KOPT-K1 (cell line): ENCODE measurements around the gene MYO1B.
A peak's percentile ranks its signal among the peaks of the same experiment; 100 is the strongest.

Experiments used
- H3K27ac ChIP-seq: fragments of 200-600 bp; sonication (generic); 2 replicates; pipeline ENCODE4 v1.5.1; 2016; ENCODE audit warnings: antibody characterized with exemption, mild to moderate bottlenecking, low read depth, low read length; ENCODE audit not compliant: poor library complexity, severe bottlenecking
- H3K36me3 ChIP-seq: fragments of 200-600 bp; sonication (generic); 2 replicates; pipeline ENCODE4 v1.5.1; 2017; ENCODE audit warnings: antibody characterized with exemption, mild to moderate bottlenecking, low read length, moderate library complexity; ENCODE audit not compliant: insufficient read depth
- H3K9me3 ChIP-seq: fragments of 200-600 bp; sonication (generic); 2 replicates; pipeline ENCODE4 v1.5.1; 2017; ENCODE audit warnings: antibody characterized with exemption, low read length, mild to moderate bottlenecking; ENCODE audit not compliant: insufficient read depth, poor library complexity, severe bottlenecking

The MYO1B gene

GRCh38 chr2:191244350-191244749, 854 bp upstream of the MYO1B start:
- Histone ChIP-seq H3K27ac (no peak overlapping the region), H3K36me3 (no peaks in the 10 kb centered on the region), H3K9me3 (no peaks in the 10 kb centered on the region)

GRCh38 chr2:191245869-191246531, 796 bp downstream of the MYO1B start:
- Histone ChIP-seq H3K36me3 (no peaks in the 10 kb centered on the region), H3K9me3 (no peaks in the 10 kb centered on the region), H3K27ac (peak overlapping the region; percentile 34)

DNA sequence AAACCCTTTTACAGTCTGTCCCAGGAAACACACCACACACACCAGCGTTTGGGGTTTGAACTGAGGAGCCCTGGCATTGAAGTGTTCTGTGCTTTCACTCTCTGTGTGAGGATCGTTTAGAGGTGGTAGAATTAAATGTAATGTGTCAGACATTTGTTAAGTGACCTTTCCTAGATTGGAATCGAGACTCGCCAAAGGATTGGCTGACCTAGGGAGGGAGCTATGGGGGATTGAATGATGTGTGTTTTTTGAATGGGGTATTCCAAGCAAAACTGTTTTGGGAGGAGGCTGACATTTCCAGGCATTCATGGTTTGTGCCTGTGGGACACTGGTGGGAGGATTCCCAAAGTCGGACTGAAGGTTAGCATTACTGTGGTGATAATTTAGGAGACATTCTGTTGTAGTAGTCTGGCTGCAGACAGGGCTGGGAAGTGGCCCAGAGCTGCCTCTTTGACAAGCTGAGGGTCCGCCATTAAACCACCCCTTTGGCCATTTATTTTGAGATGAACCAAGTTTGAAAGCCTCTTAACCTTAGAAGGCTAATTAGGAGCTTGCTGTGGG, 1.7 kb downstream of the MYO1B start:
- Histone ChIP-seq H3K27ac (no peak overlapping the region), H3K36me3 (no peaks in the 10 kb centered on the region), H3K9me3 (no peaks in the 10 kb centered on the region)

- no peaks in the 10 kb centered on the region for H3K36me3 ChIP-seq
- H3K27ac ChIP-seq, result no peak overlapping the region
Observed at GRCh38 chr2:191247381-191248057, 2.3 kb downstream of the MYO1B start.

DNA sequence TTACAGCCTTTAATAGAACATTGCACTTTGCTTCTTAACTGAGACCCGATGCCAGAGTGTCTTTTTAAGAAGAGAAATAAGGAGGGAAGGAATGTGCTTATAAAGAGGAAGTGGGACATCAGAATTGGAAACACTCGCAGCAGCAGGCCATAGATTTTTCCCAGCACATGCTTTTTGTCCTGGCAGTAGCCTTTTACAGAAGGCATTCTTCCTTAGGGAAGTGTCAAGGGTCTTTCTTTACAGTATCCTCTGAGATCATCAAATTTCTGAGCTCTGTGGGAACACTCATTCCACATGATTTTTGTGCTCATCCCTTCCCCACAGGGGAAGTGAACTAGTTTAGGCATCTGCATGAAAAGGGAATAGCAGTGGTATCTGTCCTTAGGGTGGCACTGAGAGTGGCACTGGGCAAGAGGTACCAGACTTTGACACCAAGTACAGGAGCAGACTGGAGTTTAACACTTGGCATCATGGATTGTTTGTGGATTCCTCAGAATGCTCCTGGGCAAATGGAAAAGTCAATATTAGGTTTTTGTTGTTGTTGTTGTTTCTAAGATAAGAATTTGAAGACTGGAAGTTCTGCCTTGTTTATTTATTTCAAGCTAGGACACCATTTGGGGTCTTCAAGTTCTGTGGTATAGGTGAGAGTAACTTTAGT, 4.1 kb downstream of the MYO1B start:
- no peaks in the 10 kb centered on the region for H3K9me3 ChIP-seq
- H3K36me3 ChIP-seq, result no peaks in the 10 kb centered on the region
- H3K27ac ChIP-seq, result no peak overlapping the region

More at GRCh38 chr2:191247381-191248057, 2.3 kb downstream of the MYO1B start:
- H3K9me3 ChIP-seq, result no peaks in the 10 kb centered on the region

GRCh38 chr2:191250400-191250799, 5.2 kb downstream of the MYO1B start:
- H3K36me3 ChIP-seq, result no peaks in the 10 kb centered on the region

GRCh38 chr2:191250986-191251385, 5.8 kb downstream of the MYO1B start:
- H3K36me3 ChIP-seq, result no peaks in the 10 kb centered on the region
- no peak overlapping the region for H3K27ac ChIP-seq
- no peaks in the 10 kb centered on the region for H3K9me3 ChIP-seq

More at GRCh38 chr2:191250400-191250799, 5.2 kb downstream of the MYO1B start:
- no peaks in the 10 kb centered on the region for H3K9me3 ChIP-seq
- H3K27ac ChIP-seq, result no peak overlapping the region

GRCh38 chr2:191252699-191253098, 7.5 kb downstream of the MYO1B start:
- Histone ChIP-seq H3K36me3 (no peaks in the 10 kb centered on the region), H3K27ac (no peak overlapping the region), H3K9me3 (no peaks in the 10 kb centered on the region)

DNA sequence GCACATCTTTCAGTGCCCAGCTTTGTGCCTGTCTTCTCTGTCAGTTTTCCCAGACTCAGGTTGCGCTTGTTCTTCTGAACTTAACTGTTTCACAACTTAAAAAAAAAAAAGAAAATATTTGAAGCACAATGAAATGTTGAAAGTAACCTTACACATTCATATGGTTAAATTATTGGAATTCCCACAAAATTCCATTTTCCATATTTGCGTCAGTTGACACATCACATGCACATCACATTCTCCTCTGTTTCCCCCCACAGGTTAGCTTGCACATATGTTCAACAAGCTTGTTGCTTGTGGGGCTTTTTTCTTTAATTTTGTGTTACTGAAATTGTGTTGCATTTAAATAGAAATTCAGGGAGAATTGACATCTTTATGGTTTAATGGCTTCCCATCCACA, 8.3 kb downstream of the MYO1B start:
- Histone ChIP-seq H3K36me3 (no peaks in the 10 kb centered on the region), H3K27ac (no peak overlapping the region), H3K9me3 (no peaks in the 10 kb centered on the region)

DNA sequence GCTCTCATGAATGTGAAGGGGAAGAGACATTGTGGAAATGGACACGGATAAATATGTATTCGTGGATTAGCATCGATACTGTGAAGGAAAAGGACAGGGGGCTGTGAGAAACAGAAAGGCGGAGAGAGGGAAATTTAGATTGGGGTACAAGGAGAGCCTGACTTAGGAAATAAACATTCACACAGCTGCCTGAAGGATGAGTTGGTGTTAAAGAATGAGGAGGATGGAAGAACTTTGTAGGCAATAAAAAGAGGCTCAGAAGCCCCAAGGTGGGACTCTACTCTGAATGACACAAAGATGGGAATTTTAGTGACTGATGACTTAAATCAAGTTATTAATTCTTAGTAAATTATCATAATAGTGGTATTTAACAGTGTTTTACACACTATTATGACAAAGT, 10.1 kb downstream of the MYO1B start:
- H3K27ac ChIP-seq, result no peak overlapping the region
- H3K9me3 ChIP-seq, result no peaks in the 10 kb centered on the region
- H3K36me3 ChIP-seq, result no peaks in the 10 kb centered on the region

- H3K27ac ChIP-seq, result no peak overlapping the region
- no peaks in the 10 kb centered on the region for H3K36me3 ChIP-seq
- no peaks in the 10 kb centered on the region for H3K9me3 ChIP-seq
Observed at GRCh38 chr2:191255756-191256312, 10.6 kb downstream of the MYO1B start.

DNA sequence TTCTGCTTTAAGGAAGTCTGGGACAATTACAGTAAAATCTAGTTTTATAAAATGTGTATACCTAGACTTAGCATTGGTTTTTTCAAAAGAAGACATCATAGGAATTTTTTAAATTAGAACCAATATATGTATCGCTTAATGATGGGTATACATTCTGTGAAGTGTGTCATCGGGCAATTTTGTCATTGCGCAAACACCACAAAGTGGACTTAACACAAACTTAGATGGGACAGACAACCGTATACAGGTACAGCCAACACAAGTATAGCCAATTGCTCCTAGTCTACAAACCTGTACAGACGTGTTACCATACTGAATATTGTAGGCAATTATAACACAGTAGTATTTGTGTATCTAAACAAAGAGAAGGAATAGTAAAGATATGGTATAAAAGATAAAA, 12.7 kb downstream of the MYO1B start:
- no peaks in the 10 kb centered on the region for H3K36me3 ChIP-seq
- no peaks in the 10 kb centered on the region for H3K9me3 ChIP-seq
- H3K27ac ChIP-seq, result no peak overlapping the region

DNA sequence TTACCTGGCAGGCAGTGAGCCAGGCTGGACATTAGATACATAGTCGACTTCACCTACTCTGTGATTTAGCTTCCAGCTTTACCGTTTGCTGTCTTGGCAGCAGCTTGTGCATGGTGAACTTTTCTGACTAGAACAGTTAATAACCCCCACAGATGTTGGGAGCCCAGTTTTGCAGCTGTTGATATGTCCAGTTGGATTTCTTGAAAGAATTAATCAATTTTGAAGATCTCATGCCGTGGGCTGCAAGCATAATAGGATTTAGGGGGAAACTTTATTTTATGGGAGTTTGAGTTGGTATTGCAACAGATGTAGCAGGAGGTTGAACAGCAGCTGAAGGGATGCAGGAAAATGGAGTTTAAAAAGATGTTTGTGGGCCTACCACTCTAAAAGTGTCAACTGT, 13.8 kb downstream of the MYO1B start:
- H3K27ac ChIP-seq, result no peak overlapping the region
- H3K9me3 ChIP-seq, result no peaks in the 10 kb centered on the region
- no peaks in the 10 kb centered on the region for H3K36me3 ChIP-seq

- Histone ChIP-seq H3K36me3 (no peaks in the 10 kb centered on the region), H3K9me3 (no peaks in the 10 kb centered on the region), H3K27ac (no peak overlapping the region)
Observed at GRCh38 chr2:191262436-191262835, 17.2 kb downstream of the MYO1B start.

DNA sequence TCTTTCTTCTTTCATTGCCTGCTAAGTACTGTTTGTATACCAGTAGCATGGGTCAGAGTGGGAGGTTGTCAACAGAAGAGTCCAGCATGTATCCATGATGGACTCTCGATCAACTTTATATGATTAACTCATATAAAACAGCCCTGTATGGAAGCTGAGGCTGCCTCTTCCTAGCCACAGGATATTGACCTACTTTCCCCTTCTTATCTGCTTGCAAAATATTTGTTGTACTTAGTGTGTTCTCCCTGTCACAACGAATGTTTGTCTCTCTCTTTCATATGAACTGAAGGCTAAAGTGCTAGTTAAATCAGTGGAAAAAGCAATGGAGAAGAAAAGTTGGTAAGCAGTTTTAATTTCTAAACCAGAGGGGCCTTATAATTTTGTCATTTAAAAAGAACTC, 17.8 kb downstream of the MYO1B start:
- H3K9me3 ChIP-seq, result no peaks in the 10 kb centered on the region
- H3K36me3 ChIP-seq, result no peaks in the 10 kb centered on the region
- H3K27ac ChIP-seq, result no peak overlapping the region
